ENCODE measurements around the gene CRTAC1.

Gene CRTAC1

DNA sequence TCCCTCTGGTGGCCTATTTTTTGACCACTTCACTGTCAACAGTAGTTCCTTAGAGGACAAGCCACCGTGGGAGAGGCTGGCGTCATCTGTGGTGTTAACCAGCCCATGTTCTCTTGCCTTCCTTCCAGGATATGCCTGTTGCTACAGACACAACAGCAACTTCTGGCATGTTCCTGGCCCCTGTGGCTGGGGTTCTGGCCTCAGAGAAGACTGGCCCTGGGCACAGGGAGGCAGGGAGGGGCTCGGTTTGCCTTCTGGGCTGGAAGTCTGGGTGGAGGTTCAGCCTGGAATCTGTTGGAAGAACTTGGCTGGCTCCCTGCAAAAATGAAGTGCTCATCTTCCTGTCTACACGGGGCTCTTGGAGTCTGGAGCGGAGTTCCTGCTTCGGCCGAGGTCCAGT, 155.0 kb downstream of the CRTAC1 start:
- DNase-seq (ENCODE audit: low read depth) = no peak

DNA sequence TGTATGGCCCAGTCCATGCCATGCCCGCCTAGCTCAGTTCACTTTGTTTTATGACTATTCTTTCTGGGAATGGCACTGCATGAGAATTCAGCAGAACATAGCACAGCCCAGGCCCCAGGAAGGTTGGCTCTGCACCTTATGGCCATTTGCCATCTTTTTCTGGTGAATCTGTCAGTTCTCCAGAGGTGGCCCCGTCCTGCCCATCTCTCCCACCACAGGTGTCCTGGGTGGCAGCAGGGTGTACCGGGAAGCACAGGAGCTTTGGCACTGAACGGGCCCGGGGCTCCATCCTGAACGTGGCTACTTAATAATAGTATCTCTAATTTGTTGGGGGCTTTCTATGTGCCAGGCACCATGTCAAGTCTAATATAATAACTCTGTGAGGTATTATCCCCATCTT, 156.1 kb downstream of the CRTAC1 start:
- H3K4me3 ChIP-seq (ENCODE audit: low read length) = no peak overlapping the region
- TF ChIP-seq, protein P1, sequence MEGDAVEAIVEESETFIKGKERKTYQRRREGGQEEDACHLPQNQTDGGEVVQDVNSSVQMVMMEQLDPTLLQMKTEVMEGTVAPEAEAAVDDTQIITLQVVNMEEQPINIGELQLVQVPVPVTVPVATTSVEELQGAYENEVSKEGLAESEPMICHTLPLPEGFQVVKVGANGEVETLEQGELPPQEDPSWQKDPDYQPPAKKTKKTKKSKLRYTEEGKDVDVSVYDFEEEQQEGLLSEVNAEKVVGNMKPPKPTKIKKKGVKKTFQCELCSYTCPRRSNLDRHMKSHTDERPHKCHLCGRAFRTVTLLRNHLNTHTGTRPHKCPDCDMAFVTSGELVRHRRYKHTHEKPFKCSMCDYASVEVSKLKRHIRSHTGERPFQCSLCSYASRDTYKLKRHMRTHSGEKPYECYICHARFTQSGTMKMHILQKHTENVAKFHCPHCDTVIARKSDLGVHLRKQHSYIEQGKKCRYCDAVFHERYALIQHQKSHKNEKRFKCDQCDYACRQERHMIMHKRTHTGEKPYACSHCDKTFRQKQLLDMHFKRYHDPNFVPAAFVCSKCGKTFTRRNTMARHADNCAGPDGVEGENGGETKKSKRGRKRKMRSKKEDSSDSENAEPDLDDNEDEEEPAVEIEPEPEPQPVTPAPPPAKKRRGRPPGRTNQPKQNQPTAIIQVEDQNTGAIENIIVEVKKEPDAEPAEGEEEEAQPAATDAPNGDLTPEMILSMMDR (conservative IDR thresholded peaks at IDR 0.05; ENCODE audit: low read depth, low read length) = no peak
- DNase-seq (ENCODE audit: low read depth) = no peak

More for the DNA sequence above, 155.0 kb downstream of the CRTAC1 start:
- no peak overlapping the region for H3K4me3 ChIP-seq (ENCODE audit: low read length)
- TF ChIP-seq, protein P1 (conservative IDR thresholded peaks at IDR 0.05; ENCODE audit: low read depth, low read length) = no peak

DNA sequence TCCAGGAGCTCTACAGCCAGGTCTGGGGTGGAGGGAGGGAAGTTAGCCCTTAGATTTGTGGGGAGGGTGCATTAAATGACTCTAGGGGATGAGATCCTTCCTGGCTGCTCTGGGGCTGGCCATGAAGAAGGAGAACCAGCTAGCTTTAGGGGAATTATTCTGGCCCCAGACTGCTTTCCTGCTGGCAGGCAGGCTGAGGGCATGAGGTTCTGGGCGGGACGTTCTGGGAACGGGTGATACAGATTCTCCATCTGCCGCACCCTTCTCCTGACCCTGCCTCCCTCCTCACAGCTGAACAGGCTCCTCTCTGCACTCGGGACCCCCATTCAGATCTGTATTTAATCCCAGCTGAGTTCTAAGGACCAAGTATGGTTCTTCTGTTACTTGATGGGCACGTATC, 156.9 kb downstream of the CRTAC1 start:
- no peak for DNase-seq (ENCODE audit: low read depth)
- TF ChIP-seq, protein P1 (conservative IDR thresholded peaks at IDR 0.05; ENCODE audit: low read depth, low read length) = no peak
- no peak overlapping the region for H3K4me3 ChIP-seq (ENCODE audit: low read length)

DNA sequence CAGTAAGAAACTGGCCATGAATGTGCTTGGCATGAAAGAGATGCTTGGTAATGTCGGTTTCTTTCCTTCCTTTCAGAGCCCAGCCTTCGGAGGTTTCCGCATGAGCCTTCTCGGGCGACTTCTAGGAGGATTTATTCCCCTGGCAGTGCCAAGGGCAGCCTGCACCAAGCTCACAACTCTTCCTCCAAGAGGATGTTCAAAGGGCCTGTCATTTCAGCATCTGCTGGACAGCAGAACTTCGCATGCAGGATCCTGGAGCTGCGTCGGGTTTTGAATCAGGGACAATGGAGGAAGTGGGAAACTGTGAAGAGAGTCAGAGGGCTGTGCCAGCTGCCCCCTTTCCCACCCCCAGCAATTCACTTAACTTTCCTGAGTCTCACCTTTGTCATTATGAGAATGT, 159.4 kb downstream of the CRTAC1 start:
- TF ChIP-seq, protein P1 (conservative IDR thresholded peaks at IDR 0.05; ENCODE audit: low read depth, low read length) = no peak
- no peak for DNase-seq (ENCODE audit: low read depth)
- H3K4me3 ChIP-seq (ENCODE audit: low read length) = no peak overlapping the region

DNA sequence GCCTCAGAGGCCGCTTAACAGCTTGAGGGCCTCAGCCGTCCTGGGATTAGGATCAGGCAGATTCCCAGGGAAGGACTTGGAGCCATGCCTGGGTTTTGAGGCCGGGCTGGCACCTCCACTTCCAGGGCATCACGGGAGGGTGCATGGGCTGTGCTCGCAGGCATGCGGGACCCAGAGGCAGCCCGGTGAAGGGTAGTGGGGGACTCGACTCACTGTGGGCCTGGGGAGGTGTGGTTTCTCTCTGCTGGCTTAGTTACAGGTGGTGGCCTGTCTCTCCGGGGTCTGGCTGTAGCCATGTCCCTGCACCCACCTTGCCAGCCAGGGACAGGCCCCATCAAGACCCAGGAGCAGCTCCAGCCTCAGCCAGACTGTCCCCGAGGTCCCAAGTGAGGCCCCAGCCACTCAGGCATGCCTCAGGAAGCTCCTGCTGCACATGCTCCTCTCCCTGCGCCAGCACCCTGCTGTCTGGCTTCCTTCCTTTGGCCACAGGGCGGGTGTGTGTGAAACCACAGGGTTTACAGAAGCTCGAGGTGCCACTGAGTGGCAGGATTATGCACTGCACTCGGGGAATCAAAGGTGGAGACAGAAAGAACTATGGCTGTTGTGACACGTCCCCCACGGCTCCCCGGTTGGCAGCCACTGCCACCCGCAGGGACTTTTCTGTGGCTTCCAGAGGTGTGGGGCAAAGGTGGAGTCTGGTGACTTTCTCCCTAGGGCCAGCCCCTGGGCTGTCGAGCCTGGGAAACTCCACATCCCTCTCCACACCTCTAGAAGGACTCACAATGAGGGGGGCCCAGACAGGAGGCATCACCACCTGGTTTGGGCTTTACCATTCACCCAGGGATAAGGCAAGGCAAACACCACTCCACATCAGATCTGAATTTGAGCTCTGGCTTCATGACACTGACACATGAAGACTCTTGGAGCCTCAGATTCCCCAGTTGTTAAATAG, 161.1 kb downstream of the CRTAC1 start:
- TF ChIP-seq, protein P1 (conservative IDR thresholded peaks at IDR 0.05; ENCODE audit: low read depth, low read length) = peak; percentile 89
- H3K4me3 ChIP-seq (ENCODE audit: low read length) = no peak overlapping the region
- DNase-seq (ENCODE audit: low read depth) = peak; percentile 85

DNA sequence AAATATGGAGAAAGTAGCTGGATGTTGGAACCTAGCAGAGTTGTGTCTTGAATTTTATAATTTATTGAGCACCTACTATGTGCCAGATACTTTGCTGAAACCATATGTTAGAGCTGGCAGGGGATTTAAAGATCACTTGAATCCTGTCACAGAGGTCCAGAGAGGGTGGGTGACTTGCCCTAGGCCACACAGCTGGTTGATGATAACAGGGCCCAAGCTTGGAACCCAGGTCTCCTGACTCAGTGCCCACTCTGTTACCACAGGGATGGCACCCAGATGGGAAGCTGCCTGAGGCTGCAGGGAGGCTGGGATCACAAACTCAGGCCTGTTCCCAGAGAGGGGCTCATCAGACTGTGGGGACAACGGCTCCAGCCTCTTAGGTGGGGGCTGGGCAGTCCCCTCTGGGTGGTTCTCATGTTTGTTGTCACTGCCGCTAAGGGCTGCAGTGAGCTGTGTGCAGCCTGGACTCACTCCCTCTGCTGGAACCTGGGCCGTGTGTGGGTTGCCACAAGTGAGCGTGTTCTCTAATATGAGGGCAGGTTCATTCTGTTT, 162.2 kb downstream of the CRTAC1 start:
- TF ChIP-seq, protein P1 (conservative IDR thresholded peaks at IDR 0.05; ENCODE audit: low read depth, low read length) = peak; percentile 34
- no peak for DNase-seq (ENCODE audit: low read depth)
- H3K4me3 ChIP-seq (ENCODE audit: low read length) = no peak overlapping the region

Measured in retinal pigment epithelial cell (primary cell).